Keratinocyte (primary cell): ENCODE measurements around the gene TCERG1L. TPM values are rescaled to one million over a fixed set of nuclear protein-coding genes. Genes with fewer than 3 reads are reported as not detected.

Experiments used
- DNase-seq: peaks from one replicate; pipeline ENCODE4 v3.0.0-alpha.2; 2011; ENCODE audit warnings: low read depth, missing footprints, low spot score
- FAIRE-seq: peaks from 2 replicates; lab custom pipeline; 2011; peaks lifted over from hg19 to GRCh38; lab: Jason Lieb, UNC
- H2AFZ ChIP-seq: 2 replicates; pipeline ENCODE4 v1.6.0; 2012; ENCODE audit warnings: low read length, control low read depth, inconsistent platforms; ENCODE audit not compliant: control insufficient read depth
- H3K27ac ChIP-seq: 2 replicates; pipeline ENCODE4 v1.5.1; 2011; ENCODE audit warnings: low read length; ENCODE audit not compliant: control insufficient read depth, insufficient read depth
- H3K27me3 ChIP-seq: 3 replicates; pipeline ENCODE4 v1.6.0; 2011; ENCODE audit warnings: low read length; ENCODE audit not compliant: control insufficient read depth, insufficient read depth; ENCODE audit errors: extremely low read depth
- H3K36me3 ChIP-seq, 2 experiments: 2 replicates in 1 of 2; 3 replicates in 1 of 2; pipeline ENCODE4 v1.5.1; 2011; ENCODE audit warnings: low read length in 2 of 2, mild to moderate bottlenecking in 1 of 2; ENCODE audit not compliant: control insufficient read depth in 2 of 2, insufficient read depth in 2 of 2; ENCODE audit errors: extremely low read depth in 1 of 2
- H3K4me1 ChIP-seq: 3 replicates; pipeline ENCODE4 v1.5.1; 2011; ENCODE audit warnings: low read length; ENCODE audit not compliant: control insufficient read depth, insufficient read depth; ENCODE audit errors: extremely low read depth
- H3K4me2 ChIP-seq: 3 replicates; pipeline ENCODE4 v1.6.0; 2011; ENCODE audit warnings: low read depth, low read length; ENCODE audit not compliant: control insufficient read depth, insufficient read depth; ENCODE audit errors: extremely low read depth
- H3K4me3 ChIP-seq, 3 experiments: fragments of 200-600 bp in 1 of 3; sonication (generic) in 1 of 3; 2 replicates in 2 of 3; 3 replicates in 1 of 3; pipeline ENCODE4 v1.5.1; 2011 to 2016; ENCODE audit warnings: low read length in 3 of 3, mild to moderate bottlenecking in 3 of 3, control low read depth in 2 of 3, inconsistent platforms in 1 of 3, low read depth in 1 of 3, mixed read lengths in 1 of 3, mixed run types in 1 of 3, moderate library complexity in 1 of 3; ENCODE audit not compliant: control insufficient read depth in 2 of 3, insufficient read depth in 2 of 3; ENCODE audit errors: extremely low read depth in 1 of 3
- H3K79me2 ChIP-seq: 2 replicates; pipeline ENCODE4 v1.6.0; 2012; ENCODE audit warnings: low read length; ENCODE audit not compliant: control insufficient read depth, insufficient read depth
- H3K9ac ChIP-seq: 3 replicates; pipeline ENCODE4 v1.6.0; 2011; ENCODE audit warnings: low read length; ENCODE audit not compliant: control insufficient read depth, insufficient read depth; ENCODE audit errors: extremely low read depth
- H3K9me1 ChIP-seq: 3 replicates; pipeline ENCODE4 v1.6.0; 2011; ENCODE audit warnings: low read length; ENCODE audit not compliant: control insufficient read depth, insufficient read depth; ENCODE audit errors: extremely low read depth
- H3K9me3 ChIP-seq: 2 replicates; pipeline ENCODE4 v1.5.1; 2012; ENCODE audit warnings: low read depth, low read length; ENCODE audit not compliant: control insufficient read depth
- H4K20me1 ChIP-seq: 3 replicates; pipeline ENCODE4 v1.6.0; 2011; ENCODE audit warnings: low read length; ENCODE audit not compliant: control insufficient read depth, insufficient read depth; ENCODE audit errors: extremely low read depth
- CTCF ChIP-seq, 3 experiments: IDR thresholded peaks in 1 of 3; conservative IDR thresholded peaks in 1 of 3; optimal IDR thresholded peaks in 1 of 3; 2 replicates in 2 of 3; 3 replicates in 1 of 3; pipeline versions ENCODE3 to v1.5.1; 2011; ENCODE audit warnings: low read length in 3 of 3, mild to moderate bottlenecking in 3 of 3, moderate library complexity in 2 of 3, control low read depth in 1 of 3, inconsistent platforms in 1 of 3; ENCODE audit not compliant: insufficient read depth in 2 of 3; ENCODE audit errors: extremely low read depth in 1 of 3
- EZH2 ChIP-seq: IDR thresholded peaks from one replicate; pipeline ENCODE4 v1.6.1; 2012; ENCODE audit warnings: inconsistent platforms, mild to moderate bottlenecking, low read length, moderate library complexity
- dilution Hi-C: fragments of 300-500 bp; cut with MboI; formaldehyde crosslinking; loops from one replicate; pipeline ENCODE4 v1.7.0; 2020; ENCODE audit warnings: low sequenced_read_pairs; ENCODE audit not compliant: extremely low pct_ligation_motif_present
- polyA plus RNA-seq, 5 experiments: library from polyadenylated mRNA; depleted of rRNA in 3 of 5; stranded (reverse) in 3 of 5; stranded (forward) in 1 of 5; unstranded in 1 of 5; fragments of >200 nt; gene quantifications; 1 replicate in 1 of 5; 2 replicates in 3 of 5; 3 replicates in 1 of 5; pipeline versions ENCODE4 v1.2.1 to v1.2.3, GENCODE V29; 2011 to 2012; ENCODE audit warnings: missing spikeins in 2 of 5, low read depth in 1 of 5, low replicate concordance in 1 of 5

The TCERG1L gene
- polyA plus RNA-seq, 1 donor (not counting 4 experiments of a cell fraction or from before 2014, with no cell fraction given) = not detected

GRCh38 chr10:131142517-131143380 is 168.8 kb downstream of the TCERG1L start:
- Histone ChIP-seq H3K9me3 (peaks cover 7% of the 10 kb centered on the region), H3K4me3 (no peak overlapping the region), H3K4me2 (no peak overlapping the region), H2AFZ (no peak overlapping the region), H3K9ac (no peak overlapping the region), H3K9me1 (no peaks in the 10 kb centered on the region), H3K27me3 (no peaks in the 10 kb centered on the region), H3K4me1 (no peaks in the 10 kb centered on the region), H3K36me3 (no peaks in the 10 kb centered on the region), H4K20me1 (no peaks in the 10 kb centered on the region), H3K79me2 (no peaks in the 10 kb centered on the region), H3K27ac (no peak overlapping the region)
- DNase-seq (no peak), FAIRE-seq (no peak)
- TF ChIP-seq CTCF (optimal IDR thresholded peaks at IDR 0.05 in 1 of 3, IDR thresholded peaks at IDR 0.05 in 1 of 3, conservative IDR thresholded peaks at IDR 0.05 in 1 of 3; ENCODE audit: extremely low read depth in 1 of 3, insufficient read depth in 2 of 3, low read length in 3 of 3) (no peak), EZH2 (no peak)
- dilution Hi-C loops = no loop called here

GRCh38 chr10:131141645-131142516 is 169.6 kb downstream of the TCERG1L start:
- Histone ChIP-seq H2AFZ (no peak overlapping the region), H3K79me2 (no peaks in the 10 kb centered on the region), H3K4me3 (no peak overlapping the region), H3K4me1 (no peaks in the 10 kb centered on the region), H4K20me1 (no peaks in the 10 kb centered on the region), H3K9me1 (no peaks in the 10 kb centered on the region), H3K9ac (no peak overlapping the region), H3K27me3 (no peaks in the 10 kb centered on the region), H3K27ac (no peak overlapping the region), H3K36me3 (no peaks in the 10 kb centered on the region), H3K9me3 (peaks cover 7% of the 10 kb centered on the region), H3K4me2 (no peak overlapping the region)
- TF ChIP-seq EZH2 (no peak), CTCF (optimal IDR thresholded peaks at IDR 0.05 in 1 of 3, IDR thresholded peaks at IDR 0.05 in 1 of 3, conservative IDR thresholded peaks at IDR 0.05 in 1 of 3; ENCODE audit: extremely low read depth in 1 of 3, insufficient read depth in 2 of 3, low read length in 3 of 3) (no peak)
- FAIRE-seq (no peak), DNase-seq (no peak)
- dilution Hi-C loops = no loop called here
